T-cell (primary cell): Measurements from ENCODE around the gene CD40LG. TPM values are rescaled to one million over a fixed set of nuclear protein-coding genes. Genes with fewer than 3 reads are reported as not detected.

Experiments used
- ATAC-seq, 4 experiments: fragments of 200-7000 bp in 3 of 4; fragments of 150-1000 bp in 1 of 4; cut with Tn5 transposase; replicated peaks in 1 of 4; 1 replicate in 3 of 4; 2 replicates in 1 of 4; pipeline ENCODE4 v1.10.0; 2021; ENCODE audit warnings: moderate library complexity in 3 of 4, mild to moderate bottlenecking in 2 of 4, moderate number of reproducible peaks in 1 of 4
- CTCF ChIA-PET, 2 donors: fragments of 300-600 bp; sonication (Branson Sonifier 250); formaldehyde crosslinking; loops; one replicate each; lab custom pipeline; 2022; ENCODE audit warnings: antibody characterized with exemption in 2 of 2; lab: Charles Lee
- POLR2A ChIA-PET, 2 donors: fragments of 300-600 bp; sonication (Branson Sonifier 250); formaldehyde crosslinking; loops; one replicate each; lab custom pipeline; 2022; ENCODE audit warnings: antibody characterized with exemption in 2 of 2; lab: Charles Lee
- DNase-seq, 35 experiments: peaks; one replicate each; pipeline versions ENCODE4 v3.0.0 to v3.0.0-alpha.2; 2013 to 2023
- H3K27ac ChIP-seq: one replicate; pipeline ENCODE4 v1.5.1; 2013; ENCODE audit warnings: low read length
- H3K27me3 ChIP-seq, 2 experiments: replicated peaks in 1 of 2; 1 replicate in 1 of 2; 2 replicates in 1 of 2; pipeline versions ENCODE4 v1.6.1 to v1.7.0; 2013; ENCODE audit warnings: low read length in 1 of 2, mixed read lengths in 1 of 2; ENCODE audit not compliant: control insufficient read depth in 2 of 2, insufficient read depth in 2 of 2; ENCODE audit errors: extremely low read depth in 1 of 2
- H3K36me3 ChIP-seq, 2 donors: 1 replicate in 1 of 2; 2 replicates in 1 of 2; pipeline versions ENCODE4 v1.6.1 to v1.7.0; 2013; ENCODE audit warnings: low read length in 1 of 2; ENCODE audit not compliant: control insufficient read depth in 2 of 2, insufficient read depth in 1 of 2; ENCODE audit errors: extremely low read depth in 1 of 2
- H3K4me1 ChIP-seq, 2 experiments: 1 replicate in 1 of 2; 2 replicates in 1 of 2; pipeline versions ENCODE4 v1.6.1 to v1.7.0; 2013; ENCODE audit warnings: low read length in 2 of 2, mixed read lengths in 1 of 2; ENCODE audit not compliant: insufficient read depth in 2 of 2, control insufficient read depth in 1 of 2; ENCODE audit errors: extremely low read depth in 1 of 2
- H3K4me3 ChIP-seq, 2 donors: 1 replicate in 1 of 2; 2 replicates in 1 of 2; pipeline versions ENCODE4 v1.5.1 to v1.7.0; 2013; ENCODE audit warnings: mild to moderate bottlenecking in 2 of 2, low read length in 1 of 2, moderate library complexity in 1 of 2; ENCODE audit not compliant: control insufficient read depth in 1 of 2; ENCODE audit errors: extremely low read depth in 1 of 2
- H3K9me3 ChIP-seq: 2 replicates; pipeline ENCODE4 v1.7.0; 2013
- H3K27ac Mint-ChIP-seq, 2 donors: one replicate each; pipeline ENCODE4 v1.8.0; 2020 to 2021; ENCODE audit warnings: mild to moderate bottlenecking in 2 of 2, mixed read lengths in 2 of 2
- H3K27me3 Mint-ChIP-seq, 2 donors: one replicate each; pipeline ENCODE4 v1.8.0; 2021 to 2022; ENCODE audit warnings: mixed read lengths in 2 of 2
- H3K36me3 Mint-ChIP-seq: one replicate; pipeline ENCODE4 v1.8.0; 2021; ENCODE audit warnings: mixed read lengths
- H3K4me1 Mint-ChIP-seq, 3 donors: one replicate each; pipeline ENCODE4 v1.8.0; 2020 to 2022; ENCODE audit warnings: mixed read lengths in 3 of 3, mild to moderate bottlenecking in 1 of 3
- H3K4me3 Mint-ChIP-seq, 3 donors: one replicate each; pipeline ENCODE4 v1.8.0; 2020 to 2022; ENCODE audit warnings: mild to moderate bottlenecking in 3 of 3, mixed read lengths in 3 of 3, moderate library complexity in 3 of 3
- H3K9me3 Mint-ChIP-seq, 3 donors: one replicate each; pipeline ENCODE4 v1.8.0; 2020 to 2022; ENCODE audit warnings: mixed read lengths in 3 of 3
- WGBS: methylation state at CpG from one replicate; pipeline ENCODE4 v1.1.5; 2013; ENCODE audit warnings: missing lambda C conversion rate; ENCODE audit not compliant: insufficient coverage; 5-methylcytosine and 5-hydroxymethylcytosine counted together
- total RNA-seq, 35 experiments: library from RNA in 6 of 35; stranded (reverse) in 6 of 35; fragments of 120-200 nt in 1 of 35; gene quantifications; one replicate each; pipeline versions ENCODE4 v1.2.1 to v1.2.4 and lab custom pipeline; 2013 to 2026

Gene CD40LG
- total RNA-seq, 5 donors from 2014 or later (not counting 1 experiment from before 2014, with no cell fraction given) = 23.8 to 38.4 (median 37.1) TPM

DNA sequence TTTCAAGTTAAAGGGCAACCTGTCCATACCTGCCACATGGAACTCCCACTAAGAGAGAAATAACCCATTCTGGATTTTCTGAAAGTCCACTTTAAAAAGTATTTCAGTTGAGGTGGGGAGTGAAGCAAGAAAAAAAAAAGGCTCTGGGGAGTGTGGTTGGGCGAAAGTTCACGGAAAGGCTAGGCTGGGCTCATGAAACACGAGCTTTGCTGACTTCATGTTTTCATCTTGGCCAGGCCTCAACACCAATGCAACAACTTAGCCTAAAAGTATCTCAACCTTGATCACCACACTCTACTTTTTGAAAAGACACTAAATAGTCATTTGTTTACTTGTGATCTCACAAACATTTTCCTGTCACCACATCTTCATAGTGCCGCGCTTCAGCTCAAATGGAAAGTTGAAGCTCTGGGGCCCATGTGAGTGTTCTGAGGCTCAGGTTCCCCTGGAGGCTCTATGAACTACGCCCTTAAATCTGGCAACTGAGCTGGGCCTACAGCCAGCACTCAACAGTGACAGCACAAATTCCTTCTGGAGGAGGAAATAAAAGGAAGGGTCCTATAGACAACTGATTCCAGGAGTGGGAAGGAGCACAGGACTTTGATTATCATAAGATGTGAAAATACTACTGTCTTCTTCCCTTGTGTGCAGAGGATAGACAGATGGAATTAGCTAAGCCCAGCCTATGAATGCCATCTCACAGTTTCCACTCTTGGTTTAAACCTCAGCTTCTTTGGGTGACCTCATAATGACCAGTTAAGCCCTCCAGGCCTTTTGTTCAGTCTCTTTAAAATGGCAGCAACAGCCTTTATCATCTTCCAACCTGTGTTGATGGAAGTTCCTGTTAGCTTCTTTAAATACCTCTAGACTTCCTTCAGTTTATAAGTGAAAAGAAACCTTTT, 5.1 kb downstream of the CD40LG start:
- peak overlapping the region; percentile 86 to 96 (median 91) for H3K4me3 Mint-ChIP-seq
- H3K27ac ChIP-seq = peak overlapping the region; percentile 57
- peak overlapping the region; percentile 20 to 67 for H3K4me3 ChIP-seq

DNA sequence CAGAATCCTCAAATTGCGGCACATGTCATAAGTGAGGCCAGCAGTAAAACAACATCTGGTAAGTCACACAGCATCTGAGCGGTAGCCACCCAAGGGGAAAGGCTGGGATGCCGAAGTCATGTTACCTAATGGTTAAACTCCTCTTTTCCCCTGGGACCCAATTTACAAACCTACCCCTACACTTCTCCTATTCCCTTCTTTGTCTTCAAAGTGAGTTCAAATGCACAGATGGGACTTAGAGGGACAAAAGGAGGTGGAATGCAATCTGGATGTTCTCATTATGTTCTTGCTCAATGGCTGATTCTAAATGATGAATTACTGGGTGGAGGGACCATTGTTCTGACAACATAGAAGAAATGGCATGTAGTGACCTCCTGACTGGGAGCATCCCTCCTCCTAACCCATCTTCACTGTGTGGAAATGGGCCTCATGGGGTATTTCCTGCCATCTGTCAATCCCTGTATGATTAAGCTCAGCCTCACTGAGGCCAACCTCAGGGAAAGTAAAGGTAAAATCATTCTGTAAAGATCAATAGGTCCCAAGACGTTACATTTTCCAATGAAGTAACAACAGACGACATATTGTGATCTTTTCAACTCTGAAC, 8.5 kb downstream of the CD40LG start:
- Histone ChIP-seq H3K4me3 (peak overlapping the region in 1 of 2 donors; percentile 21), H3K36me3 (peaks cover 0 to 71% of the 10 kb centered on the region in 2 donors), H3K27me3 (no peaks in the 10 kb centered on the region), H3K27ac (peak overlapping the region; percentile 64), H3K9me3 (no peaks in the 10 kb centered on the region), H3K4me1 (peaks cover 16 to 57% of the 10 kb centered on the region in 2 experiments)
- Mint-ChIP-seq H3K9me3 (no peaks in the 10 kb centered on the region), H3K27me3 (peaks cover 0 to 11% of the 10 kb centered on the region in 2 donors), H3K4me1 (peaks cover 69 to 90% (median 78%) of the 10 kb centered on the region in 3 donors), H3K27ac (peak overlapping the region; percentile 88 to 99), H3K36me3 (peaks cover 72% of the 10 kb centered on the region), H3K4me3 (peak overlapping the region; percentile 43 to 96 (median 86))
- no CpG with 5 or more reads among the region's 5 CpGs for WGBS
- ChIA-PET CTCF (interaction anchor here in 1 of 2 donors (0.6 kb wide), 1 partner anchor 109 kb away, joined by 4 read pairs; no protein-coding TSS in a partner anchor), POLR2A (no interaction called here)
- ATAC-seq (no peak), DNase-seq (no peak)

More for the DNA sequence above, 5.1 kb downstream of the CD40LG start:
- Histone ChIP-seq H3K9me3 (no peaks in the 10 kb centered on the region), H3K27me3 (no peaks in the 10 kb centered on the region), H3K4me1 (peaks cover 3 to 26% of the 10 kb centered on the region in 2 experiments), H3K36me3 (peaks cover 0 to 68% of the 10 kb centered on the region in 2 donors)
- CTCF ChIA-PET = interaction anchor here in 1 of 2 donors (1.0 to 1.5 kb wide), 2 partner anchors 43 to 76 kb away, joined by 3 to 4 read pairs; no protein-coding TSS in a partner anchor
- POLR2A ChIA-PET = interaction anchor here in 1 of 2 donors (0.5 to 0.8 kb wide), 2 partner anchors 26 to 63 kb away, joined by 3 to 8 read pairs; no protein-coding TSS in a partner anchor
- H3K27me3 Mint-ChIP-seq = peaks cover 0 to 11% of the 10 kb centered on the region in 2 donors
- ATAC-seq (peak; percentile 33 to 54 (median 45)), DNase-seq (peak in 1 of 35 experiments; percentile 27)
- H3K9me3 Mint-ChIP-seq = no peaks in the 10 kb centered on the region
- peaks cover 78% of the 10 kb centered on the region for H3K36me3 Mint-ChIP-seq
- WGBS = no CpG with 5 or more reads among the region's 6 CpGs
- peaks cover 46 to 57% (median 46%) of the 10 kb centered on the region in 3 donors for H3K4me1 Mint-ChIP-seq
- H3K27ac Mint-ChIP-seq = peak overlapping the region; percentile 88 to 99

- H3K4me1 Mint-ChIP-seq = peaks cover 77 to 96% (median 89%) of the 10 kb centered on the region in 3 donors
- H3K9me3 Mint-ChIP-seq = no peaks in the 10 kb centered on the region
- peak overlapping the region; percentile 88 to 99 for H3K27ac Mint-ChIP-seq
- peaks cover 0 to 59% of the 10 kb centered on the region in 2 donors for H3K36me3 ChIP-seq
- POLR2A ChIA-PET = interaction anchor here (1.1 to 1.2 kb wide), 2 partner anchors 9 to 40 kb away, joined by 3 read pairs; no protein-coding TSS in a partner anchor
- CTCF ChIA-PET = interaction anchor here in 1 of 2 donors (1.0 kb wide), 1 partner anchor 23 kb away, joined by 4 read pairs; no protein-coding TSS in a partner anchor
- peak overlapping the region; percentile 64 for H3K27ac ChIP-seq
- peak overlapping the region in 1 of 2 donors; percentile 11 for H3K4me3 ChIP-seq
- ATAC-seq = peak; percentile 16 to 39 (median 23)
- no peaks in the 10 kb centered on the region for H3K9me3 ChIP-seq
- peak overlapping the region; percentile 58 to 86 (median 70) for H3K4me3 Mint-ChIP-seq
- peaks cover 22 to 64% of the 10 kb centered on the region in 2 experiments for H3K4me1 ChIP-seq
- peaks cover 59% of the 10 kb centered on the region for H3K36me3 Mint-ChIP-seq
- DNase-seq = peak in 2 of 35 experiments; percentile 27 to 39
- peaks cover 0 to 11% of the 10 kb centered on the region in 2 donors for H3K27me3 Mint-ChIP-seq
- H3K27me3 ChIP-seq = no peaks in the 10 kb centered on the region
- no CpG with 5 or more reads among the region's 5 CpGs for WGBS
These were observed 10.2 kb downstream of the CD40LG start for GRCh38 chrX:136658151-136658550.

DNA sequence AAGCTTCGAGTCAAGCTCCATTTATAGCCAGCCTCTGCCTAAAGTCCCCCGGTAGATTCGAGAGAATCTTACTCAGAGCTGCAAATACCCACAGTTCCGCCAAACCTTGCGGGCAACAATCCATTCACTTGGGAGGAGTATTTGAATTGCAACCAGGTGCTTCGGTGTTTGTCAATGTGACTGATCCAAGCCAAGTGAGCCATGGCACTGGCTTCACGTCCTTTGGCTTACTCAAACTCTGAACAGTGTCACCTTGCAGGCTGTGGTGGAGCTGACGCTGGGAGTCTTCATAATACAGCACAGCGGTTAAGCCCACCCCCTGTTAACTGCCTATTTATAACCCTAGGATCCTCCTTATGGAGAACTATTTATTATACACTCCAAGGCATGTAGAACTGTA, 11.2 kb downstream of the CD40LG start:
- Histone ChIP-seq H3K4me3 (no peak overlapping the region), H3K36me3 (peaks cover 0 to 55% of the 10 kb centered on the region in 2 donors), H3K27me3 (no peaks in the 10 kb centered on the region), H3K4me1 (peaks cover 22 to 71% of the 10 kb centered on the region in 2 experiments), H3K9me3 (no peaks in the 10 kb centered on the region), H3K27ac (peak overlapping the region; percentile 64)
- DNase-seq (peak in 1 of 35 experiments; percentile 27), ATAC-seq (peak; percentile 10 to 14 (median 13))
- no peaks in the 10 kb centered on the region for H3K9me3 Mint-ChIP-seq
- peak overlapping the region; percentile 88 to 99 for H3K27ac Mint-ChIP-seq
- ChIA-PET CTCF (interaction anchor here in 1 of 2 donors (0.7 to 1.2 kb wide), 3 partner anchors 24 to 51 kb away, joined by 4 read pairs; no protein-coding TSS in a partner anchor), POLR2A (interaction anchor here in 1 of 2 donors (0.6 to 1.4 kb wide), 3 partner anchors 10 to 35 kb away, joined by 3 to 11 read pairs (median 3); no protein-coding TSS in a partner anchor)
- peaks cover 56% of the 10 kb centered on the region for H3K36me3 Mint-ChIP-seq
- H3K4me3 Mint-ChIP-seq = peak overlapping the region; percentile 37 to 86 (median 58)
- WGBS = no CpG with 5 or more reads among the region's 9 CpGs
- peaks cover 79 to 93% (median 88%) of the 10 kb centered on the region in 3 donors for H3K4me1 Mint-ChIP-seq
- peaks cover 0 to 17% of the 10 kb centered on the region in 2 donors for H3K27me3 Mint-ChIP-seq

- DNase-seq = no peak
- peaks cover 53% of the 10 kb centered on the region for H3K36me3 Mint-ChIP-seq
- Histone ChIP-seq H3K36me3 (peaks cover 0 to 51% of the 10 kb centered on the region in 2 donors), H3K27ac (peak overlapping the region; percentile 85), H3K4me1 (peaks cover 25 to 69% of the 10 kb centered on the region in 2 experiments), H3K9me3 (no peaks in the 10 kb centered on the region), H3K4me3 (no peak overlapping the region), H3K27me3 (no peaks in the 10 kb centered on the region)
- ATAC-seq = no peak
- peak overlapping the region in 2 of 3 donors; percentile 11 to 25 for H3K4me3 Mint-ChIP-seq
- no peaks in the 10 kb centered on the region for H3K9me3 Mint-ChIP-seq
- peak overlapping the region; percentile 88 to 91 for H3K27ac Mint-ChIP-seq
- POLR2A ChIA-PET = no interaction called here
- peaks cover 0 to 11% of the 10 kb centered on the region in 2 donors for H3K27me3 Mint-ChIP-seq
- H3K4me1 Mint-ChIP-seq = peaks cover 64 to 91% (median 83%) of the 10 kb centered on the region in 3 donors
- CTCF ChIA-PET = no interaction called here
- WGBS = no CpG with 5 or more reads among the region's 1 CpG
These were observed 12.9 kb downstream of the CD40LG start for GRCh38 chrX:136660896-136661295.
